ENCODE data around the gene OR4N2.
"Not testable (repeated sequence)": the region's sequence is repeated elsewhere in the genome, so short reads cannot be mapped to it uniquely, and the experiment has no call there.

The OR4N2 gene

GRCh38 chr14:19834203-19834848, 30.8 kb downstream of the OR4N2 start:
- not testable (repeated sequence) for DNase-seq (ENCODE audit: low read depth)

GRCh38 chr14:19838433-19838832, 34.9 kb downstream of the OR4N2 start:
- no peak for DNase-seq (ENCODE audit: low read depth)

- DNase-seq (ENCODE audit: low read depth) = no peak
These were observed 47.8 kb downstream of the OR4N2 start for GRCh38 chr14:19851365-19851764.

GRCh38 chr14:19866061-19866669, 62.6 kb downstream of the OR4N2 start:
- DNase-seq (ENCODE audit: low read depth) = not testable (repeated sequence)

GRCh38 chr14:19873178-19873577, 69.6 kb downstream of the OR4N2 start:
- no peak for DNase-seq (ENCODE audit: low read depth)

- DNase-seq (ENCODE audit: low read depth) = no peak
These were observed 71.3 kb downstream of the OR4N2 start, which contains the start of gene OR4K2 for GRCh38 chr14:19874842-19875241. TSS of gene OR4K2 (plus strand) at chr14:19875142. CDS start at chr14:19876268, 1,126 bp downstream.

- peak; percentile 15 for DNase-seq (ENCODE audit: low read depth)
These were observed 74.6 kb downstream of the OR4N2 start for GRCh38 chr14:19878029-19878642.

Data from ELR (cell line).